HG03575 (cell line): Measurements from ENCODE around the gene ASXL2.

Source experiments
- ATAC-seq: cut with Tn5 transposase; IDR thresholded peaks from one replicate; pipeline ENCODE4 v1.9.1; 2021; ENCODE audit not compliant: unreplicated experiment, insufficient number of reproducible peaks, low FRiP score; ENCODE audit errors: extremely low read depth

Gene ASXL2

GRCh38 chr2:25757906-25758305 is 120.4 kb downstream of the ASXL2 start:
- ATAC-seq, result no peak

GRCh38 chr2:25756536-25756935 is 121.8 kb downstream of the ASXL2 start:
- no peak for ATAC-seq

GRCh38 chr2:25749676-25750075 is 128.6 kb downstream of the ASXL2 start:
- no peak for ATAC-seq

- ATAC-seq, result no peak
These were observed 134.2 kb downstream of the ASXL2 start for GRCh38 chr2:25744055-25744454.

GRCh38 chr2:25743132-25743830 is 135.0 kb downstream of the ASXL2 start:
- no peak for ATAC-seq

- no peak for ATAC-seq
These were observed 135.8 kb downstream of the ASXL2 start for GRCh38 chr2:25742501-25742900.

- ATAC-seq, result no peak
These were observed 137.4 kb downstream of the ASXL2 start for GRCh38 chr2:25740810-25741381.

- ATAC-seq, result no peak
These were observed 139.6 kb downstream of the ASXL2 start for GRCh38 chr2:25738383-25739343.

- no peak for ATAC-seq
These were observed 141.3 kb downstream of the ASXL2 start for GRCh38 chr2:25736899-25737515.

GRCh38 chr2:25735835-25736234 is 142.5 kb downstream of the ASXL2 start:
- no peak for ATAC-seq

- ATAC-seq, result no peak
These were observed 149.7 kb downstream of the ASXL2 start for GRCh38 chr2:25728559-25728958.

- no peak for ATAC-seq
These were observed 151.8 kb downstream of the ASXL2 start for GRCh38 chr2:25726522-25726921.

- ATAC-seq, result no peak
These were observed 152.4 kb downstream of the ASXL2 start for GRCh38 chr2:25725877-25726276.

GRCh38 chr2:25724756-25725155 is 153.5 kb downstream of the ASXL2 start:
- ATAC-seq, result no peak

- no peak for ATAC-seq
These were observed 156.1 kb downstream of the ASXL2 start for GRCh38 chr2:25722224-25722623.

- no peak for ATAC-seq
These were observed 157.7 kb downstream of the ASXL2 start for GRCh38 chr2:25720575-25720974.

GRCh38 chr2:25714740-25715139 is 163.5 kb downstream of the ASXL2 start:
- ATAC-seq, result no peak

- no peak for ATAC-seq
These were observed 165.8 kb downstream of the ASXL2 start for GRCh38 chr2:25712455-25712854.

GRCh38 chr2:25711675-25712354 is 166.5 kb downstream of the ASXL2 start:
- ATAC-seq, result no peak
